Measurements from ENCODE around the gene GRIA3.
A peak's percentile ranks its signal among the peaks of the same experiment; 100 is the strongest.

GRIA3 gene

DNA sequence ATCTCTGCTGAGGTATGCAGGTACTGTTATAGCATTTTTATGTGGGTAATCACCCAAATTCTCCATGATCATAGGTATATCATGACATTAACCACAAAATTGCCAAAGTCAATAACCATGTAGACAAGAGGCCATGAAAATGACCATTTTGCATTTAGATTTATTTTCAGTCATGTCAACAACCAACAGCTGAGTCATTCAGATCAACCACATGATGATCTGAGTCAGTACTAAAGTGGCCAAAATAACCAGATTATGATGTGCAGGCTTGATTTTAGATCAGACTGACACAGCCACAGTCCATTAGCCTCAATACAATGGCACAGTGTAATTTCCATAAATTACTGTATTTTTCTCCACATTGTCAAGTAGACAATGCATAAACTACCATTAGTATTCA, 240.5 kb downstream of the GRIA3 start:
- Histone ChIP-seq H3K36me3 (ENCODE audit: control insufficient read depth, insufficient read depth, low read length) (no peaks in the 10 kb centered on the region), H2AFZ (no peak overlapping the region), H3K27me3 (ENCODE audit: control insufficient read depth, insufficient read depth, low read length) (no peaks in the 10 kb centered on the region), H3K9me3 (ENCODE audit: control insufficient read depth, low read length) (no peaks in the 10 kb centered on the region), H3K4me3 (ENCODE audit: low read depth, low read length) (no peak overlapping the region), H3K4me2 (ENCODE audit: low read length) (no peak overlapping the region), H3K4me1 (peaks cover 9% of the 10 kb centered on the region), H3K27ac (peak overlapping the region; percentile 29), H3K9ac (no peak overlapping the region), H3K79me2 (no peaks in the 10 kb centered on the region)
- TF ChIP-seq CTCF (IDR thresholded peaks at IDR 0.05) = no peak

DNA sequence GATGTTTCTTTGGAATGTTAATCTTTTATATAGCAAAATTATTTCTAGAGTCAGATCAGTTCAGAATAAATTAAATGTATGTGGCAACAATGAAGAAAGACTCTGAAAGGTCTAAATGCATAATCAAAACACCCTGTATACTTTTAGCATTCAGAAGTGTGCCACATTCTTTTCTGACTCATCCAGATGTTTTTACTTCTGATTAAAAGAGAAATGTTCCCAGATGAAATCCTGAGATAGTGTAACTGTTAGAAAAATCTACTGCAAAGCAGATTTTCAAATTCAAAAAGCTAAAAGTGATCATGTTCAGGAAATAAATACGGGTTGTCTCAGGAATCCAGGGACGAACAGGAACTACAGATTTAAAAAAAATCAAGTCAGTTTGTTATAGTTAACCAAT, 241.4 kb downstream of the GRIA3 start:
- H3K4me3 ChIP-seq (ENCODE audit: low read depth, low read length) = no peak overlapping the region
- H3K9me3 ChIP-seq (ENCODE audit: control insufficient read depth, low read length) = no peaks in the 10 kb centered on the region
- no peak overlapping the region for H3K4me2 ChIP-seq (ENCODE audit: low read length)
- no peak for TF ChIP-seq CTCF (IDR thresholded peaks at IDR 0.05)
- peak overlapping the region; percentile 75 for H3K27ac ChIP-seq
- H3K27me3 ChIP-seq (ENCODE audit: control insufficient read depth, insufficient read depth, low read length) = no peaks in the 10 kb centered on the region
- H3K9ac ChIP-seq = no peak overlapping the region
- H3K4me1 ChIP-seq = peaks cover 9% of the 10 kb centered on the region
- H3K79me2 ChIP-seq = no peaks in the 10 kb centered on the region
- no peaks in the 10 kb centered on the region for H3K36me3 ChIP-seq (ENCODE audit: control insufficient read depth, insufficient read depth, low read length)
- H2AFZ ChIP-seq = no peak overlapping the region

DNA sequence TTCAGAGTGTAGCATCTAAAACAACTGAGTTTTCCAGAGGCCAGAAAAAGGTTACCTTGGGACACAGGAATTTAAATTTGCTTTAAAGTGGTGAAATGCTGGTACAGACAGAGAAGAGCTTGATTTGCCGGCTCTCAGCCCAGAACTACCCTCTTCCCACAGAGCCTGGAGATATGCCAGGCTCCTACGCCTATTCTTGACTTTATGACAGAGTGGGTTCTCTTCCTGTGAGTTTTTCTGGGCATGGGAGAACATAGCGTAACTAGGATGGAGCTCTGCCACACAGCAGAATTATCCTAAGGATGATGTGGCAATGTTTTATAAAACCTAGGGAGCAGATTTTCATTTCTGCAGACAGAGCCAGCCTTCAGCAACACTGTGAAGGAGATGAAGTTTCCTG, 241.8 kb downstream of the GRIA3 start:
- Histone ChIP-seq H2AFZ (no peak overlapping the region), H3K79me2 (no peaks in the 10 kb centered on the region), H3K4me3 (ENCODE audit: low read depth, low read length) (no peak overlapping the region), H3K4me2 (ENCODE audit: low read length) (no peak overlapping the region), H3K9ac (no peak overlapping the region), H3K9me3 (ENCODE audit: control insufficient read depth, low read length) (no peaks in the 10 kb centered on the region), H3K4me1 (peaks cover 9% of the 10 kb centered on the region), H3K27ac (peak overlapping the region; percentile 75), H3K36me3 (ENCODE audit: control insufficient read depth, insufficient read depth, low read length) (no peaks in the 10 kb centered on the region), H3K27me3 (ENCODE audit: control insufficient read depth, insufficient read depth, low read length) (no peaks in the 10 kb centered on the region)
- no peak for TF ChIP-seq CTCF (IDR thresholded peaks at IDR 0.05)

DNA sequence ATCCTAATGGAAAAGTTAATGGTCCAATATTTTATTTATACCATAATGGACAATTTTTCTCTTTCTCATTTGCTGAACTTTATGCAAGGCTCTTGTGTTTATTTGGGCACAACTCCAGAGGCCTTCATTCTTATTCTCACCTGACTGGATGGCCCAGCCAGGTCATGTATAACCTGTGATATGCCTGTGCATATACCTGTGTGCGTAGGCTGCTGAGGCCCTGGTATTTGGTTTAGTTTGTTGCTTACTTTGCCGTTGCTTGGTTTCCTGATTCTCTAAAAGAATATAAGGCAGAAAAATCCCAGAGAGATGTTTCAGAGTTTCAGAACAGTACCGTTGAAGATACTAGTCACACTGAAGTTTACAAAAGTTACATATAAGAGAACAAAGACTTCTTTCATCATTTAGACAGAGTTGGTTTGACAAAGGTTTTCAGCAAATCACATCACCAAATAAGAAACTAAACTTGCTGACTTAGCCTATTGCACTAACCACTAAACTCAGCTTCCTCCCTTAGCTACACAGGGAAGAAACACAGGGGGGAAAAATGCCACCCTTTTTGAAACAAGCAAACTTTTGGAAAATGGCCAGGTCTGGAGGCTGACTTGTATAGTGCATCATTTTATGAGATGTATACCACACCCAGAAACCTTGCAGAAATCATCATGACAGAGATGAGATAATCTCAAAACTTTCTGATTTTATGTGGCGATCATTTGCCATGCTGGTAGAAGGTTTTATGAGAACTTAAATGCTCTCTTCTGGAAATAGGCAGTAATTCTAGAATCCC, 248.5 kb downstream of the GRIA3 start:
- Histone ChIP-seq H3K9me3 (ENCODE audit: control insufficient read depth, low read length) (no peaks in the 10 kb centered on the region), H3K4me1 (no peaks in the 10 kb centered on the region), H3K79me2 (no peaks in the 10 kb centered on the region), H3K4me3 (ENCODE audit: low read depth, low read length) (no peak overlapping the region), H3K9ac (no peak overlapping the region), H2AFZ (no peak overlapping the region), H3K36me3 (ENCODE audit: control insufficient read depth, insufficient read depth, low read length) (no peaks in the 10 kb centered on the region), H3K4me2 (ENCODE audit: low read length) (no peak overlapping the region), H3K27me3 (ENCODE audit: control insufficient read depth, insufficient read depth, low read length) (no peaks in the 10 kb centered on the region), H3K27ac (no peak overlapping the region)
- TF ChIP-seq CTCF (IDR thresholded peaks at IDR 0.05) = no peak

All from parathyroid adenoma (tissue), 2 donors.